Common myeloid progenitor, CD34-positive (primary cell): ENCODE measurements around the gene RNLS.

ENCODE experiments used
- CTCF ChIA-PET: fragments of 350-600 bp; sonication (Branson Sonifier 250); formaldehyde crosslinking; loops from one replicate; lab custom pipeline; 2021; ENCODE audit warnings: antibody characterized with exemption; lab: Charles Lee
- POLR2A ChIA-PET: fragments of 350-600 bp; sonication (Branson Sonifier 250); formaldehyde crosslinking; loops from one replicate; lab custom pipeline; 2021; ENCODE audit warnings: antibody characterized with exemption; lab: Charles Lee
- DNase-seq, 3 donors: peaks; one replicate each; pipeline versions ENCODE4 v3.0.0 to v3.0.0-alpha.2; 2013
- H3K27ac ChIP-seq, 2 experiments: 1 replicate in 1 of 2; 2 replicates in 1 of 2; pipeline ENCODE4 v1.7.0; 2013; ENCODE audit warnings: inconsistent platforms in 2 of 2, low read length in 2 of 2, mild to moderate bottlenecking in 2 of 2, low read depth in 1 of 2, moderate library complexity in 1 of 2; ENCODE audit not compliant: severe bottlenecking in 2 of 2, insufficient read depth in 1 of 2, poor library complexity in 1 of 2
- H3K27me3 ChIP-seq, 5 experiments: replicated peaks in 2 of 5; 1 replicate in 3 of 5; 2 replicates in 2 of 5; pipeline versions ENCODE4 v1.6.1 to v1.7.0; 2013; ENCODE audit warnings: low read length in 4 of 5, mild to moderate bottlenecking in 2 of 5, moderate library complexity in 2 of 5, inconsistent platforms in 1 of 5; ENCODE audit not compliant: insufficient read depth in 5 of 5, control insufficient read depth in 4 of 5
- H3K36me3 ChIP-seq, 4 experiments: 1 replicate in 2 of 4; 2 replicates in 2 of 4; pipeline versions ENCODE4 v1.6.1 to v1.7.0; 2013; ENCODE audit warnings: low read length in 3 of 4, control low read depth in 1 of 4, mild to moderate bottlenecking in 1 of 4; ENCODE audit not compliant: control insufficient read depth in 4 of 4, insufficient read depth in 4 of 4
- H3K4me1 ChIP-seq, 4 experiments: 1 replicate in 3 of 4; 2 replicates in 1 of 4; pipeline versions ENCODE4 v1.6.1 to v1.7.1; 2013; ENCODE audit warnings: low read length in 3 of 4, mild to moderate bottlenecking in 3 of 4, control low read depth in 1 of 4, inconsistent platforms in 1 of 4, moderate library complexity in 1 of 4; ENCODE audit not compliant: control insufficient read depth in 4 of 4, insufficient read depth in 4 of 4; ENCODE audit errors: control extremely low read depth in 1 of 4
- H3K4me3 ChIP-seq, 7 experiments: 1 replicate in 4 of 7; 2 replicates in 3 of 7; pipeline versions ENCODE4 v1.5.1 to v1.7.0; 2013; ENCODE audit warnings: mild to moderate bottlenecking in 7 of 7, low read length in 6 of 7, moderate library complexity in 6 of 7, inconsistent platforms in 2 of 7, low read depth in 2 of 7, control low read depth in 1 of 7; ENCODE audit not compliant: insufficient read depth in 4 of 7, control insufficient read depth in 1 of 7; ENCODE audit errors: extremely low read depth in 1 of 7
- H3K9me3 ChIP-seq, 5 experiments: 1 replicate in 4 of 5; 2 replicates in 1 of 5; pipeline versions ENCODE4 v1.6.1 to v1.7.1; 2013; ENCODE audit warnings: low read length in 4 of 5, mild to moderate bottlenecking in 2 of 5, inconsistent platforms in 1 of 5, low read depth in 1 of 5, moderate library complexity in 1 of 5; ENCODE audit not compliant: control insufficient read depth in 4 of 5, insufficient read depth in 2 of 5; ENCODE audit errors: control extremely low read depth in 1 of 5
- WGBS: methylation state at CpG from one replicate; pipeline ENCODE4 v1.1.5; 2013; ENCODE audit not compliant: insufficient coverage; 5-methylcytosine and 5-hydroxymethylcytosine counted together

The RNLS gene

DNA sequence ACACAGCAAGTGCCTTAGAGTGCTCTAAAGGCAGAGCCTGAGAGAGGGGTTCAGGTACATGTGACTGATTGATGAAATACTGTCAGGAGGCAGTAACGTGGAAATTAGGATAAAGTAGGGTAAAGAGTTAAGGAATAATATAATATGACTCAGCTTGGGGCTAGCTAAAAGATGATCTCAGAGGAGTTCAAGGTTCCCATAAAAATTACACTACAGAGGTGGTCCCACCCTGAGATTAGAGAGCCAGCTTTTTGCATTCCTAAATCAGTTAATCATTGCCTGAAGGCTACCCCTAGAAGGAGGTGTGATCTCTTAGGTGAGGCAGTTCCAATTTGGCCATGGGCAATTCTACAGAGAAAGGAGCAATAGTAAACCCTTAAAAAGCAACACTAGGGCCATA, 9.3 kb upstream of the RNLS start:
- Histone ChIP-seq H3K4me3 (no peak overlapping the region), H3K4me1 (no peaks in the 10 kb centered on the region), H3K27ac (no peak overlapping the region), H3K27me3 (no peaks in the 10 kb centered on the region), H3K36me3 (no peaks in the 10 kb centered on the region), H3K9me3 (no peaks in the 10 kb centered on the region)
- ChIA-PET POLR2A (no interaction called here), CTCF (interaction anchor here (0.7 to 1.2 kb wide), 2 partner anchors 9 to 16 kb away, joined by 3 read pairs; partner anchors contain the start of gene RNLS)
- WGBS, result 100% methylated on average over 1 of the region's 1 CpG
- DNase-seq, result no peak

DNA sequence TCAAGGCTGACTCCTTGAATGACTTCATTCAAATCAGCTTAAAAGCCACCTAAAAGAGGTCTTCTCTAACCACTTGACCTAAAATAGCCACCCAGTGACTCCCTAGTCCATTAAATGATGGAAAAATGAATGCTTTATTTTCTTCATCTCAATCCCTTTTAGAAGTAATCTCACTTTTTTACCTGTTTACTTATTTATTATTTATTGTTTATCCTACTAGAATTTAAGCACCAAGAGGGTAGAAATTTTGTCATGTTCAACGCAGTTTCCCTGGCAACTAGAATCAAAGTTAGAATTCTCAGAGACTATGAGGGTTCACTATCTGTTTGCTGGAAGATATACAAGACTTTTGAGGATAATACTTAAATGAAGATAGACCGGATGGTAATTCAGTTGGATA, 3.3 kb upstream of the RNLS start, which contains the start of gene LIPJ:
Gene LIPJ (plus strand): TSS at position 301 of the 400 bp plus-strand sequence. CDS start 3,926 bp downstream, outside the sequence.
- ChIA-PET POLR2A (no interaction called here), CTCF (interaction anchor here (1.9 kb wide), 1 partner anchor 33 kb away, joined by 4 read pairs; no protein-coding TSS in a partner anchor)
- H3K27me3 ChIP-seq, result no peaks in the 10 kb centered on the region
- no peak within 1 kb of the TSS for H3K27ac ChIP-seq
- no peak for DNase-seq
- no peak within 1 kb of the TSS for H3K4me3 ChIP-seq
- peaks cover 4 to 13% (median 6%) of the 10 kb centered on the region in 4 experiments for H3K4me1 ChIP-seq
- H3K9me3 ChIP-seq, result peaks cover 0 to 2% (median 0%) of the 10 kb centered on the region in 5 experiments
- 100% methylated on average over 1 of the region's 2 CpGs for WGBS
- no peaks in the 10 kb centered on the region for H3K36me3 ChIP-seq

DNA sequence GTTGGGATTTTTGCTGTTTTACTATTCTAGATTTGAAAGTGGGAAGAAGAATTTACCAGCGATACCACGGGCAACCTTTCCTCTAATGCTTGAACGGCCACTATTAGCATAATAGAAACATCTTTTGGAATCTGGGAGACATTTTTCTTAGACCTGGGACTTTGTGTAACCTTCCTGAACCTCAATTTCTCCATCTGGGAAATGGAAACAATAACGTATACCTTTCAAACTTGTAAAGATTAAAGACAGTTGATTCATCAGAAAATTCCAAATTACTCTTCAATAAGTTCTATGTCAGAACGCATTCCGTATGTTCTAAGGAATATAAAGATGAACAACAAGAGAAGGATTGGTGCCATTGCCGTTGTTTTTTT, 453 bp upstream of the RNLS start:
- ChIA-PET POLR2A (no interaction called here), CTCF (interaction anchor here (0.6 to 2.3 kb wide), 13 partner anchors 9 to 761 kb away, joined by 3 to 13 read pairs (median 4); no protein-coding TSS in a partner anchor)
- Histone ChIP-seq H3K4me3 (peak overlapping the region; percentile 55 to 93 (median 80)), H3K36me3 (no peaks in the 10 kb centered on the region), H3K27me3 (no peaks in the 10 kb centered on the region), H3K27ac (peak overlapping the region; percentile 74 to 87), H3K9me3 (peaks cover 0 to 2% (median 0%) of the 10 kb centered on the region in 5 experiments), H3K4me1 (peaks cover 4 to 13% (median 6%) of the 10 kb centered on the region in 4 experiments)
- 0% methylated on average over 2 of the region's 7 CpGs for WGBS
- no peak for DNase-seq

DNA sequence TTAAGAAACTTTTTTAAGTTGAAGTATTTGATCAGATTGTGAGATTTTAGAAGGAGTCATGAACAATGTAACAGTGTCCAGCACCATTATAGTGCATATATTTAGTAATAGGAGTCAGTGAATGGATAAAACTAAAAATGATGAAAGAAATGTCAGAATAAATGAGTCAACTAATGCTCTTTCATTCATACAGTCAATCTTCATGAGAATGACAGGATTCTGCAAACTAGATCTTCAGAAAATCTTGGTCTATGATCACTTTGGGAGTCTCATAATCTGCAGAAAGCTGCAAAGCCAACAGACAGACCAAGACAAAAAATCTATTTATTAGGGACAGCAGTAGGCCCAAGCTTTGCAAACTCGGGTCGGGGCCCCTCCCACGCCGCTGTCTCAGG, 710 bp downstream of the RNLS start:
- no peak for DNase-seq
- Histone ChIP-seq H3K9me3 (peaks cover 0 to 2% (median 0%) of the 10 kb centered on the region in 5 experiments), H3K4me1 (peaks cover 4 to 13% (median 6%) of the 10 kb centered on the region in 4 experiments), H3K27ac (no peak overlapping the region), H3K4me3 (peak overlapping the region in 6 of 7 experiments; percentile 44 to 93 (median 79)), H3K36me3 (no peaks in the 10 kb centered on the region), H3K27me3 (no peaks in the 10 kb centered on the region)
- CTCF ChIA-PET, result interaction anchor here (1.1 to 2.3 kb wide), 11 partner anchors 8 to 731 kb away, joined by 3 to 13 read pairs (median 5); no protein-coding TSS in a partner anchor
- 0% methylated on average over 4 of the region's 4 CpGs for WGBS
- POLR2A ChIA-PET, result interaction anchor here (0.5 kb wide), 1 partner anchor 29 kb away, joined by 3 read pairs; no protein-coding TSS in a partner anchor

DNA sequence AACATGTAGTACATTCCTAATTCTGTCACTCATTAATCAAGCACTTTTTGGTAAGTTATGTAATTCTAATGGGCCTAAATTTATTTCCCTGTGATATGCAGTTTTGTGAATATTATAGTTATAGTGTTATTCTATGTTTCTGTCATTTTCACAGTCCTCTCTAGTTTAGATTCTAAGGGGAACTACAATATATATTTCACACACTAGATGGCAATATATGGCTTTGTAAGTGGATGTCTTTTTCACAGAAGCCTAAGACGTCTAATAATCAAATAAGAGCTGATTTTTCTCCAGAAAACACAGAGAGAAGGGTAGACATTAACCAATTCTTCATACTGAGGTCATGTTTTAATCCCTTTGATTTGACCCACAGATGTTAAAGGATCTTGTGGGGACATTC, 18.0 kb downstream of the RNLS start:
- ChIA-PET POLR2A (interaction anchor here (0.7 kb wide), 1 partner anchor 556 kb away, joined by 3 read pairs; no protein-coding TSS in a partner anchor), CTCF (interaction anchor here (0.6 to 6.4 kb wide), 19 partner anchors 10 to 714 kb away, joined by 3 to 47 read pairs (median 4); partner anchors contain the start of gene RNLS)
- H3K36me3 ChIP-seq, result peaks cover 0 to 2% (median 0%) of the 10 kb centered on the region in 4 experiments
- H3K9me3 ChIP-seq, result no peaks in the 10 kb centered on the region
- no peak overlapping the region for H3K27ac ChIP-seq
- peak; percentile 33 to 60 (median 57) for DNase-seq
- 0% methylated on average over 1 of the region's 1 CpG for WGBS
- H3K4me3 ChIP-seq, result no peak overlapping the region
- no peaks in the 10 kb centered on the region for H3K4me1 ChIP-seq
- H3K27me3 ChIP-seq, result no peaks in the 10 kb centered on the region

DNA sequence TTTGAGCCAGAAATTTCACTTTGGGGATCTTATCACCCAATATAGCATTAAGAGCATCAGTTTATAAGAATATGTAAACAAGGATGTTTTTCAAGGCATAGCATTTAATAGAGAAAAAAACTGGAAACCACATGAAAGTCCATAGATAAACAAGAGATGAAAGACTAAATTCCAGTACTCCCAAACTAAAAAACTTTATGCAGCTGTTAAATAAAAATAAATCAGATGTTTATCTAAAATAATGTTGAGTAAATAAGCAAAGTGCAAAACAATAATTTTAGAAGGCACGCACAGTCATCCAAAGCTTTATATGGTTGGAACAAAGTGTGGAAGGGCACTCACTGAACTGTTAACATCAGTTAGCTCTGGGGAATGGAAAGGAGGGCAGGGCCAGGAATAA, 21.0 kb downstream of the RNLS start:
- WGBS, result 100% methylated on average over 1 of the region's 1 CpG
- POLR2A ChIA-PET, result no interaction called here
- no peaks in the 10 kb centered on the region for H3K36me3 ChIP-seq
- CTCF ChIA-PET, result interaction anchor here (1.3 to 6.4 kb wide), 4 partner anchors 11 to 704 kb away, joined by 3 to 47 read pairs (median 8); partner anchors contain the start of gene RNLS
- no peaks in the 10 kb centered on the region for H3K27me3 ChIP-seq
- no peak for DNase-seq
- no peak overlapping the region for H3K27ac ChIP-seq
- no peak overlapping the region for H3K4me3 ChIP-seq
- H3K4me1 ChIP-seq, result no peaks in the 10 kb centered on the region
- H3K9me3 ChIP-seq, result no peaks in the 10 kb centered on the region

DNA sequence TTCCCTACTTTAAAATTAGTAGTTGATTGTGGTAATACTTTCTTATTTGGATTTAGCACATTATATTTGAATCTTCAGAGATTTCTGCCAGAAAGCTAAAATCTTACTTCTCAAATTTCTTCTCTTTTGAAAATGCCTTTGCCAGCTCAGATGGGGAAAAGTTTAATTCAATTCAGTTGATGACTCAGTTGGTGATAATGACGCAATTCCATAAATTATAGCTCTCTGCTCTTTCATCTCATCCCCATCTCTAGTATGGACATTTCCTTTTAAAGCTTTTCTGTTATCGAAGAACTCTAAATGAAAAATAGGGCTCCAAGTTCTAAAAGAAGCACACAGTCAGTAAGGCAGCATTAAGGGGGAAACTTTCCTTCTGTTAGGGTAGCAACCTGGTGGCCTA, 25.5 kb downstream of the RNLS start:
- no peaks in the 10 kb centered on the region for H3K4me1 ChIP-seq
- no CpG with 5 or more reads among the region's 2 CpGs for WGBS
- H3K36me3 ChIP-seq, result no peaks in the 10 kb centered on the region
- peaks cover 0 to 5% (median 0%) of the 10 kb centered on the region in 5 experiments for H3K9me3 ChIP-seq
- POLR2A ChIA-PET, result no interaction called here
- no peak for DNase-seq
- CTCF ChIA-PET, result interaction anchor here (0.7 kb wide), 1 partner anchor 717 kb away, joined by 3 read pairs; no protein-coding TSS in a partner anchor
- H3K27ac ChIP-seq, result no peak overlapping the region
- H3K27me3 ChIP-seq, result no peaks in the 10 kb centered on the region
- H3K4me3 ChIP-seq, result no peak overlapping the region
